GM19328 (cell line): ENCODE results near the gene COL23A1.
"Not testable (repeated sequence)": the region's sequence is repeated elsewhere in the genome, so short reads cannot be mapped to it uniquely, and the experiment has no call there.

ENCODE experiments used
- ATAC-seq: cut with Tn5 transposase; IDR thresholded peaks from one replicate; pipeline ENCODE4 v1.9.1; 2021; ENCODE audit warnings: mild to moderate bottlenecking, moderate library complexity; ENCODE audit not compliant: unreplicated experiment

The COL23A1 gene

GRCh38 chr5:178511172-178511571 is 79.0 kb downstream of the COL23A1 start:
- ATAC-seq: no peak

DNA sequence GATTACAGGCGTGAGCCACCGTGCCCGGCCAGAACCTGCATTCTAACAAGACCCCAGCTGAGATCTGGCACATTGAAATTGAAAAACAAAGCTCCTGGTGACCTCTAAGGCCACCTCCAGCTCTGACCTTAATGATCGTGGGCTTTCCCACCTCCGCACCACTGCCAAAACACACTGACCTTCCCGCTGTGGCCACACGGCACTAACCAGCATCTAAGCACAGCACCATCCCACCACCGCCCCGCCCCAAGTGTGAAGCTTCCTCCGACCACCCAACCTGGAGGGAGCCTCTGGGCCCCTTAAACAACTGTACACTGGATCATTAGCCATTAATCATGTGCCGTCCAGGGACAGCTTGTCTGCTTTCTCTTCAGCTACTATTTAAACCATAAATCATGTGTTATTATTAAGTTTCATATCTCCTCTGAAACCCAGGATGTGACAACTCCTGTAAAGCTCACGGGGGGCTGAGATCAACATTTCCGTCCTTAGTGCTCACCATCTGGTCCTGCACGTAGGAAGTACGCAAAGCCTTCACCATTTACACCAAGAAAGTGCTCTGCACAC is 80.6 kb downstream of the COL23A1 start:
- ATAC-seq: no peak

GRCh38 chr5:178507151-178507932 is 82.9 kb downstream of the COL23A1 start:
- ATAC-seq: no peak

GRCh38 chr5:178505639-178506407 is 84.4 kb downstream of the COL23A1 start:
- ATAC-seq: no peak

DNA sequence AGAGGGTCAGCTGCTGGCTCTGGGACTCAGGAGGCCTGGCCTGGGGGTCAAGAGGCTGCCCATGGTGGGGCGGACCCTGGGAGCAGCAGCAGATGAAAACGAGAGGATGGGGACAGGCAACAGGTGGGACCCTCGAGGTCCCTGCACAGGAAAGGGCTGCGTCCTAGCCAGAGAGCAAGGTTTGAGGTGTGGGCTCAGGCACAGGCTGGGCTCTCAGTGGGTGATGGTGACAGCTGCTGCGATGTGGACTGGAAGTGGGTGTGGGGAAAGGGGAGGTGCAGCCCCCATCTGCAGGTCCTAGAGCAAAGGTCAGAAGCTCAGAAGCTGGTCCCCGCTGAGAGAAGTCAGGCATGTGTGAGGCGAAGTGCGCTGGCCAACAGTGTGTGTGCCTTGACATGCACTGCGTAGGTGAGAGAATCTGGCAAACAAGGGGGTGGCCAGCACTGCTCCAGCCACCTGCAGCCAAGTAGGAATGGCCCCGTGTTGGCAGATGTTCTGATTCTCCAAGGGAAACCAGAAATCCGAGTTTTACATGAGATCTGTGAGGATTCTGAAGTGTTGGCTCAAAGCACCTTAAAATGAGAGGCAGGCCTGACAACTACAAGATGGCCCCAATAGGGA is 85.7 kb downstream of the COL23A1 start:
- no peak for ATAC-seq

DNA sequence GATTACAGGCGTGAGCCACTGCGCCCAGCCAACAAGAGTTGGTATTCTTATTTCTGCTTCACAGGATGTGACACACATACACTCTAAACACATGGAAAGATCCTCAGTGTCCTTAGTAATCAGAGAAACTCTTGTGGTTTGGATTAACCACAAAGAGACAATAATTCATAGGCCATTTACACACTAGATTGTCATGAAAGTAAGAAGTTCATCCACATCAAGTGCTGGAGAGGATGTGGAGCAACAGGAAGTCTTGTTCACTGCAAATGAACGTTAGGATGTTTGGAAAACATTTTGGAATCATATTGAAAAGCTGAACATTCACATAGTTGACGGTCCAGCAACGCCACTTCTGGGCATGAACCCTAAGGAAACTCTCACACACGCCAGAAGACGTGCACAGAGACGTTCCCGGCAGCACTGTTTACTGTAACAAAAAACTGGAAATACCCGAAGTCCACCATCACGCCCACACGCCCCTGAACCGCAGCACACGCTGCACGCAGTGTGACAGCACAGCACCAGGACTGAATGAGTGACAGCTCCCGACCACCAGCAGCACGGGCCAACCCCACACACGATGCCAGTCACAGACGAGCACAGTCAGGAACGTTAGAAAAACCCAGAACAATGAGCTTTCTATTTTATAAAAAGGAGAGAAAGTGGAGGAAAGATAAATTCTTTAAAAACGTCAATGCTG is 87.6 kb downstream of the COL23A1 start:
- ATAC-seq: no peak

- no peak for ATAC-seq
Measured at GRCh38 chr5:178499352-178499751, 90.8 kb downstream of the COL23A1 start.

DNA sequence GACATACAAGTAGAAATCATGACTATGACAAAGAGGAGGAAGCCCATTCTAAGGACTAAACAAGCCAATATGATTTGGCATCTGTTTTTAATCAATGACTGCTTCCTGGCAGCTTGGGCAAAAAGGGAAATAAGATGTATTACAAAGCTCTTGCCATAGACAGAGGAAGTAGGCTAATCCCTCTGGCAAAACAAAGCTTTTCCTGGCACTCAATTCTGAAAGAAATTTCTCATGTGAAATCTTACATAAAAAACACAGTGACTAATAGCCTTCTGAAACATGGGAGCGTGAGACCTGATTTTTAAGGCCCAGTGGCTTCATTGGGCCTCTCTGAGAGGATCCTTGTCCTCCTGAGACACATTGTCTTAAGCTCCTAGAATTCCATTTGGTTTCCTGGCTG is 93.6 kb downstream of the COL23A1 start:
- no peak for ATAC-seq

- ATAC-seq: no peak
Measured at GRCh38 chr5:178496214-178496613, 94.0 kb downstream of the COL23A1 start.

GRCh38 chr5:178495706-178496105 is 94.5 kb downstream of the COL23A1 start:
- ATAC-seq: no peak

DNA sequence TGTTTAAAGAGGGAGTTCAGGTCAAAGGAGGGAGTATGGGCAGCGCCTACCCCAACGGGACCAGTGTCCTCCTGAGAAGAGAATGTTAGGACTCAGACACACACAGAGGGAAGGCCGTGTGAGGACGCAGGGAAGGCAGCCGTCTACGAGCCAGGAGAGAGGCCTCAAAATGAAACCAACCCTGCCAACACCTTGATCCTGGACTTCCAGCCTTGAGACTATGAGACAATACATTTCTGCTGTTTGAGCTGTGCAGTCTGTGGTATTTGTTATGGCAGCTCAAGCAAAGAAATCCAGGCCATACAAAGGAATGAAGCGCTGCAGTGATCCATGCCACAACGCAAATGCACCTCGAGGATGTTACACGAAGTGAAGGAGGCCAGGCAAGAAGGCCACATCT is 97.9 kb downstream of the COL23A1 start:
- no peak for ATAC-seq

DNA sequence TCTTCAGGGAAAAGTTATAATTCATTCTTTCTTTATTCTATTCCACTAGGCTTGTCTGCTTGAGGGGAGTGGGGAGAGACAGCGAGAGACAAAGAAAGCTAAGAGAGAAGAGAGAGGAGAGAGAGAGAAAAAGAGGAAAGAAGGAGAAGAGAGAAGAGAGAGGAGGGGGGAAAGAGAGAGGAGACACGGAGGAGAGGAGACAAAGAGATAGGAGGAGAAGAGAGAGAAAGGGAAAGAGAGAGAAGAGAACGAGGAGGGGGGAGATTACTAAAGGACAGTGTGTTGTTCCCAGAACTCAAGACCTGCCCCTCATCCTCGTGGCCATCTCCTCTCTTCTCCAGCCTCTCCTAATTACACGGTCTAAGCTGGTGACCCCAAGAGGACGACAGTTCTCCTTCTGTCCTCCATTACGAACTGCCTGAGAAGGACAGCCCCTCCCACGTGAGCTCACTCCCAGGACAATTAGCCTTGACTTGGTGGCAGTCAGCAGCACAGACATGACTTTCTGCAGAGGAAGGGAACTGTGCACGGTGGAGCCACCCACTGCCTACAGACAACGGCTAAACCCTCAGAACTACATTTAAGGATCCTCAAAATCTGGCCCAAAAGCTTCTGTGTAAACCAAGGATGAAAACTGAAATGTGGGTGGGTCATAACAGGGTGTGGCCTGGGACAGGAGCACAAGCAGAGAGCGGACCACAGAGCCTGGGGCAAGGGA is 99.1 kb downstream of the COL23A1 start:
- no peak for ATAC-seq

- ATAC-seq: no peak
Measured at GRCh38 chr5:178489271-178489976, 100.8 kb downstream of the COL23A1 start.

GRCh38 chr5:178488696-178489095 is 101.5 kb downstream of the COL23A1 start:
- ATAC-seq: no peak

- ATAC-seq: no peak
Measured at GRCh38 chr5:178487911-178488600, 102.1 kb downstream of the COL23A1 start.

GRCh38 chr5:178486878-178487512 is 103.2 kb downstream of the COL23A1 start:
- not testable (repeated sequence) for ATAC-seq

DNA sequence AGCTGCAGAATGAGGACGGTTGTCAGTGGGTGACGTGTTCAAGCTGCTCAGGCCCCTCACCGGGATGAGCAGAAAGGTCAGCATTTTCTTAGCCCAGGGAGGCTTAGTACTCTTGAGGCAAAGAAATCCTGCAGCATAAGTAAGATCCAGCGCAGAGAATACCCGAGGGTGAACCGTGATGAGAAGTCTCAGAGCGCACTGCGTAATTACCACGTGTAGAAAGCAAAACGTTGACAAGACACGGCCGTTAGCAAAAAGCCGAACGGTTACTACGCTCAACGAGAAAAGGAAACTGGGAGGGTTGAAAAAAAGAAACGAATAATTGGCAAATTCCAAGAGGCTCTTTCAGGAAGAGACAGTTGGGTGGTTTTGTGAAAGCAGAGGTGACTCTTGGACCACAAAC is 104.0 kb downstream of the COL23A1 start:
- ATAC-seq: no peak

DNA sequence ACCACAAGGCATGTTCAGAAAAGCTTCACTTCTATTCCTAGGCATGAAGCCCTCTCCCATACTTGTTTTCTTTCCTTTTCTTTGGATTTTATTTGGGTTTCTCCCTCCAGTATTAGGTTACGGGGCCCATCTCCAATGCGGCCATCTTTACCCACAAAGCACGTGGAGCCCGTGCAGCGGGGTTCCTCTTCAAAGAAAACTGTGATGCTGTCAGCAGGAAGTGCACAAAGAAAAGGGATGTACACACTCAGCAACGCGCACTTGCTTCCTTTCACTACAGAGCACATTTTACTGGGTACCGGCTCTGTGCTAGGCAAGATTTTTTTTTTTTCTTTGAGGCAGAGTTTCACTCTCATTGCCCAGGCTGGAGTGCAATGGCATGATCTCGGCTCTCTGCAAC is 106.6 kb downstream of the COL23A1 start:
- ATAC-seq: no peak

DNA sequence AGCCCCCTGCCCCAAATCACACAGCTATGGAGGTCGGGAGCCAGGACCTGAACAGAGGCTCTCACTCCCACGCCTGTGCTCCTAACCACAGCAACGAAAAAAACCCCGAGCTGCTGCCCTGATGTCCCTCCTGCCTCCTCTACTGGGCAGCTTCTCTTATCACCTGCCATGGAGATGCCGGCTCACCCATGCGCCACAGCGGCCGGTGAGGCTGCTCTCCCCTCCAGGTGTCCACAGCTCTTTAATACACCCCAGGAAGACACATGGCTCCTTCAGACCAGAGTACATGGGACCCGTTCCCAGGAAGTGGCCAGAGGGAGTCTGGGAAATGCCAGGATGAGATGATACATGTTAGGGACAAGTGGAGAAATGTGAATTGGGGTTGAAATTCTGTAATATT is 110.9 kb downstream of the COL23A1 start:
- ATAC-seq: no peak
